Neuronal stem cell (in vitro differentiated cells): ENCODE results near the gene CHKA.

Source experiments
- DNase-seq: peaks from one replicate; pipeline ENCODE4 v3.0.0-alpha.2; 2013; ENCODE audit warnings: low spot score
- H2AFZ ChIP-seq: one replicate; pipeline ENCODE4 v1.6.1; 2013; ENCODE audit warnings: mild to moderate bottlenecking, low read length, inconsistent platforms
- H2AK5ac ChIP-seq: 2 replicates; pipeline ENCODE4 v1.6.1; 2013; ENCODE audit warnings: low read depth, mild to moderate bottlenecking, inconsistent platforms, low read length, moderate library complexity, mixed read lengths
- H2BK120ac ChIP-seq: 2 replicates; pipeline ENCODE4 v1.6.1; 2013; ENCODE audit warnings: low read depth, mild to moderate bottlenecking, inconsistent platforms, low read length, moderate library complexity, mixed read lengths
- H2BK12ac ChIP-seq: one replicate; pipeline ENCODE4 v1.6.1; 2013; ENCODE audit warnings: low read length, inconsistent platforms
- H2BK15ac ChIP-seq: 2 replicates; pipeline ENCODE4 v1.6.1; 2013; ENCODE audit warnings: mild to moderate bottlenecking, low read length, inconsistent platforms, mixed read lengths
- H2BK5ac ChIP-seq: one replicate; pipeline ENCODE4 v1.6.1; 2013; ENCODE audit warnings: inconsistent platforms, mild to moderate bottlenecking, low read length, moderate library complexity
- H3K14ac ChIP-seq: one replicate; pipeline ENCODE4 v1.6.1; 2013; ENCODE audit warnings: low read length, inconsistent platforms
- H3K18ac ChIP-seq: 2 replicates; pipeline ENCODE4 v1.6.1; 2013; ENCODE audit warnings: low read length, inconsistent platforms
- H3K23ac ChIP-seq: 2 replicates; pipeline ENCODE4 v1.6.1; 2013; ENCODE audit warnings: low read depth, mild to moderate bottlenecking, mixed read lengths, low read length, inconsistent platforms; ENCODE audit not compliant: poor library complexity
- H3K27ac ChIP-seq: replicated peaks from 3 replicates; pipeline ENCODE4 v1.5.1; 2013; ENCODE audit warnings: low read length, inconsistent platforms
- H3K27me3 ChIP-seq, 3 experiments: 2 replicates each; pipeline ENCODE4 v1.6.1; 2013; ENCODE audit warnings: low read length in 3 of 3, mild to moderate bottlenecking in 2 of 3, inconsistent platforms in 1 of 3, low read depth in 1 of 3, mixed read lengths in 1 of 3, moderate library complexity in 1 of 3; ENCODE audit not compliant: control insufficient read depth in 3 of 3, insufficient read depth in 3 of 3
- H3K36me3 ChIP-seq, 2 donors: replicated peaks in 1 of 2; 2 replicates each; pipeline ENCODE4 v1.6.1; 2013; ENCODE audit warnings: low read length in 2 of 2; ENCODE audit not compliant: control insufficient read depth in 2 of 2, insufficient read depth in 2 of 2
- H3K4ac ChIP-seq: 2 replicates; pipeline ENCODE4 v1.6.1; 2013; ENCODE audit warnings: inconsistent platforms, mild to moderate bottlenecking, low read length, moderate library complexity
- H3K4me1 ChIP-seq, 2 donors: 1 replicate in 1 of 2; 2 replicates in 1 of 2; pipeline ENCODE4 v1.6.1; 2013; ENCODE audit warnings: low read length in 2 of 2, low read depth in 1 of 2; ENCODE audit not compliant: control insufficient read depth in 2 of 2, insufficient read depth in 1 of 2
- H3K4me2 ChIP-seq: one replicate; pipeline ENCODE4 v1.6.1; 2013; ENCODE audit warnings: mild to moderate bottlenecking, low read length, inconsistent platforms; ENCODE audit not compliant: insufficient read depth, poor library complexity, severe bottlenecking
- H3K4me3 ChIP-seq, 2 donors: 2 replicates each; pipeline ENCODE4 v1.5.1; 2013; ENCODE audit warnings: low read length in 2 of 2, mild to moderate bottlenecking in 2 of 2, inconsistent platforms in 1 of 2, moderate library complexity in 1 of 2
- H3K79me1 ChIP-seq: one replicate; pipeline ENCODE4 v1.6.1; 2013; ENCODE audit warnings: low read depth, mild to moderate bottlenecking, inconsistent platforms, low read length, moderate library complexity
- H3K9ac ChIP-seq: one replicate; pipeline ENCODE4 v1.6.1; 2013; ENCODE audit warnings: mild to moderate bottlenecking, low read depth, low read length, inconsistent platforms; ENCODE audit not compliant: poor library complexity
- H3K9me3 ChIP-seq, 2 donors: replicated peaks in 1 of 2; 2 replicates each; pipeline versions ENCODE3 to v1.6.1; 2013; ENCODE audit warnings: low read length in 2 of 2, mild to moderate bottlenecking in 2 of 2, inconsistent platforms in 1 of 2, low read depth in 1 of 2, mixed read lengths in 1 of 2, moderate library complexity in 1 of 2; ENCODE audit not compliant: control insufficient read depth in 2 of 2, insufficient read depth in 1 of 2
- H4K8ac ChIP-seq: one replicate; pipeline ENCODE4 v1.6.1; 2013; ENCODE audit warnings: low read depth, mild to moderate bottlenecking, inconsistent platforms, low read length, moderate library complexity
- H4K91ac ChIP-seq: one replicate; pipeline ENCODE4 v1.6.1; 2013; ENCODE audit warnings: low read length, low read depth, mild to moderate bottlenecking, inconsistent platforms; ENCODE audit not compliant: poor library complexity
- WGBS, 2 donors: extraction: QIAGEN DNeasy Blood & Tissue Kit; methylation state at CpG; one replicate each; pipeline ENCODE4 v1.1.7; 2013; ENCODE audit warnings: missing lambda C conversion rate in 2 of 2, mixed read lengths in 1 of 2; ENCODE audit not compliant: insufficient read length in 2 of 2, insufficient replicate concordance in 1 of 2; ENCODE audit errors: extremely low coverage in 2 of 2; 5-methylcytosine and 5-hydroxymethylcytosine counted together

Gene CHKA

DNA sequence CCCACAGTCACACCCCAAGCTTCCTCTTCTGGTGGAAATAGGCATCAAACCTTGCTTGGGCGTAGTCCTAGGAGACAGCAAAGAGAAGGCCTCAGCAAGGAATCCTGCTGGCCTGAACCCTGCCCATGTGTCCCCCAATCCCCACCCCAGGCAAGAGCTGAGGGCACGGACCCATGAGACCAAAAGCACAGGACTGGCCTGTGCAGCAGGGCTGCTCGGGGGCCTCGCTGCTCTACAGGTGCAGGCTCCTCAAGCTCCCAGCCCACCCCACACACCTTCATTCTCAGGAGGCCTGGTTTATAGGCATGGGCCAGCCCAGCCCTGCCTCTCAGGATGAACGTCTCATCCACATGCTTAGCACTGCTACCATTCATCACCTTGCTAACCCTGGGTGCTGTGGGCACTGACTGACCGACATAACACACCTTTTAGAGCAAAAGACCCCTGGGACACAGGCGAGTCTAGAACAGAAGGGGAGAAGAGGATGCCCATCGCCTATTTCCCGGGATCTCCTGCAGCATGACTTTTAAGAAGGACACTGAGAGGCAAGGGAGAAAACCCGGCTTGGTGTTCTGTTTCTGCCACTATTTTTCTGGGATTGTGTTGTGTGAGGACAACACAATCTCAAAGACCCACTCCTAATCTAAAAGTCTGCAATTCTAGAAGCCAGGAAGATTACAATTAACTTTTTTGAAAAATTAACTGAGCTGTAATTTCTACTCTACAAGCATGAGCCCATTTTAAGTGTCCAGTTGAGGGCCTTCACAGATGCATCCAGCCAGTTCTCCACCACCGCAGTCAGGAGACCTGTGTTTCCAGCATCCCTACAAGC is 67.0 kb downstream of the CHKA start:
- Histone ChIP-seq H3K27ac (no peak overlapping the region), H3K79me1 (peaks cover 2% of the 10 kb centered on the region), H4K91ac (no peak overlapping the region), H3K4me1 (peaks cover 0 to 3% of the 10 kb centered on the region in 2 donors), H2BK120ac (no peak overlapping the region), H3K23ac (no peak overlapping the region), H4K8ac (no peak overlapping the region), H3K4me2 (no peak overlapping the region), H3K4me3 (peak overlapping the region in 1 of 2 donors; percentile 14), H3K36me3 (peaks cover 1 to 18% of the 10 kb centered on the region in 2 donors), H3K9ac (no peak overlapping the region), H2BK15ac (no peak overlapping the region), H3K27me3 (no peaks in the 10 kb centered on the region), H2AK5ac (no peak overlapping the region), H3K9me3 (peaks cover 0 to 2% of the 10 kb centered on the region in 2 donors), H2AFZ (no peak overlapping the region), H3K18ac (no peak overlapping the region), H2BK5ac (no peak overlapping the region), H3K4ac (no peak overlapping the region), H3K14ac (no peak overlapping the region), H2BK12ac (no peak overlapping the region)
- DNase-seq = no peak
- WGBS, 2 donors = no CpG with 5 or more reads among the region's 11 CpGs

DNA sequence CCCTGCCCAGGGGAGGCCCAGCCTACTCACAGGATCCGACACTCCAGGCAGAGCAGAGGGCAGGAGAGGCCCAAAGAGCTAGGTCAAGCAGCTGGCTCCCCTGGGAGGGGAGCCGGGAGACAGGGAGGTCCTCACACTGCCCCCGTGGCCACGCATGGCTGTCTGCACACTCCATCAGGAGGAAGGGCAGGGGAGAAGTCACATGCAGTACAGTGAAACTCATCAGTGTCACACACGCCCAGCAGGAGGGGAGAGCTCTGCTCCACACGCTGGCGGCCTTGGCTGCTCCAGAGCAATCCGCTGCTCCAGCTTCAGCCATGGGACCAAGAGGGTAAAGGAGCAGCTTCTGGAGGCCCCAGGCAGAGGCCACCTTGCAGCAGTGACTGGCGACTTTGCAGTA is 68.1 kb downstream of the CHKA start:
- H4K8ac ChIP-seq = no peak overlapping the region

DNA sequence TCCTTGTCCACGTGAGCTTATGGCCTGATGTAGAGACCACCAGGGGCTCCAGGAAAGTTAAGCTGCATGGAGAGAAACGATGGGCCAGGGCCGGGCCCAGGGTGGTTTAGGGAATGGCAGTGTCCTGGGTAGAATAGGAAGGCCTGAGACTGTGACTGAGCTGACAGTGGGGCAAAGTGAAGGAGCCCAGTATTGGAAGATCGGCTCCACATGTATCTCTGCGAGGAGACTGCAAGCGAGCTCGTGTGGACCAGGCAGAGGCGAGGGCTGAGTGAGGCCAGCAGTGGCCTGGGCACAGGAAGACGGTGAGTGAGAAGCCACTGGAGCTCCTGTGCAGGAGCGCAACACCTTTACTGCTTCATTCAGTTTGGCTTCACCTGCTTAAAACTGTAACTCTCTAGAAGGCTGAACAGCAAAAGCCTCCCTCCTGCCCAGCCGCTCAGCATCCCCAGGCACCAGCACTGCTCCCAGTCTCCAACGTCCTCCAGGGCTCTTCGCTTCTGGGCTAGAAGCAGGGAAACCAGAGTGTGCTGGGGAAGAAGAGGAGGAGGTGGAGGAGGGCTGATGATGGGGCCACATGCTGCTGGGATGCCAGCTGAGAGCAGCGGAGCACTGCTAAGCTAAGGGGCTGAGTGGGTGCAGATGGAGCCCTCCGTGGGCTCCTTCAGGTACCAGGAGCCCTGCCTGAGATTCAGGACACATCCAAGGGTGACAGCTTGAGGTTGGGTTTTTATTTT is 68.9 kb downstream of the CHKA start:
- H3K4me2 ChIP-seq = no peak overlapping the region
- no peak overlapping the region for H3K14ac ChIP-seq
- no peak overlapping the region for H3K27ac ChIP-seq
- H4K91ac ChIP-seq = no peak overlapping the region
- no peak overlapping the region for H2BK120ac ChIP-seq
- WGBS, 2 donors = no CpG with 5 or more reads among the region's 15 CpGs
- H2BK5ac ChIP-seq = peak overlapping the region; percentile 56
- no peak for DNase-seq
- H3K4me3 ChIP-seq = no peak overlapping the region
- H3K18ac ChIP-seq = no peak overlapping the region
- no peak overlapping the region for H2BK15ac ChIP-seq
- no peak overlapping the region for H4K8ac ChIP-seq
- no peak overlapping the region for H2BK12ac ChIP-seq
- no peaks in the 10 kb centered on the region for H3K27me3 ChIP-seq
- peaks cover 0 to 2% of the 10 kb centered on the region in 2 donors for H3K9me3 ChIP-seq
- H3K9ac ChIP-seq = no peak overlapping the region
- no peak overlapping the region for H2AK5ac ChIP-seq
- H3K4ac ChIP-seq = no peak overlapping the region
- no peaks in the 10 kb centered on the region for H3K36me3 ChIP-seq
- H3K23ac ChIP-seq = peak overlapping the region; percentile 35
- H3K79me1 ChIP-seq = peaks cover 2% of the 10 kb centered on the region
- peaks cover 0 to 3% of the 10 kb centered on the region in 2 donors for H3K4me1 ChIP-seq
- no peak overlapping the region for H2AFZ ChIP-seq

More for the DNA sequence above, 68.1 kb downstream of the CHKA start:
- Histone ChIP-seq H3K4me3 (no peak overlapping the region), H3K23ac (peak overlapping the region; percentile 69), H3K27me3 (no peaks in the 10 kb centered on the region), H3K14ac (no peak overlapping the region), H2BK5ac (no peak overlapping the region), H3K4me1 (peaks cover 0 to 3% of the 10 kb centered on the region in 2 donors), H2AK5ac (no peak overlapping the region), H3K9ac (no peak overlapping the region), H3K9me3 (peaks cover 0 to 2% of the 10 kb centered on the region in 2 donors), H2BK120ac (no peak overlapping the region), H3K27ac (no peak overlapping the region), H3K4me2 (no peak overlapping the region), H2BK12ac (no peak overlapping the region), H3K36me3 (peaks cover 0 to 7% of the 10 kb centered on the region in 2 donors), H3K4ac (no peak overlapping the region), H4K91ac (no peak overlapping the region), H2BK15ac (no peak overlapping the region), H2AFZ (no peak overlapping the region), H3K18ac (peak overlapping the region; percentile 11), H3K79me1 (peaks cover 2% of the 10 kb centered on the region)
- DNase-seq = no peak
- WGBS, 2 donors = no CpG with 5 or more reads among the region's 9 CpGs
